ENCODE data around the gene ODF4.

Gene ODF4

GRCh38 chr17:8339540-8339939, at the start of gene ODF4:
Gene ODF4, plus strand, starts transcription at chr17:8339840. Its CDS starts 212 bp downstream, at chr17:8340052.
- no peak within 1 kb of the TSS for H3K4me3 ChIP-seq (replicated peaks in 1 of 2; ENCODE audit: low read depth in 2 of 2, low read length in 2 of 2)
- TF ChIP-seq CTCF (IDR thresholded peaks at IDR 0.05; ENCODE audit: low read depth, low read length), result no peak
- no peak for DNase-seq (ENCODE audit: low read depth in 2 of 2)

DNA sequence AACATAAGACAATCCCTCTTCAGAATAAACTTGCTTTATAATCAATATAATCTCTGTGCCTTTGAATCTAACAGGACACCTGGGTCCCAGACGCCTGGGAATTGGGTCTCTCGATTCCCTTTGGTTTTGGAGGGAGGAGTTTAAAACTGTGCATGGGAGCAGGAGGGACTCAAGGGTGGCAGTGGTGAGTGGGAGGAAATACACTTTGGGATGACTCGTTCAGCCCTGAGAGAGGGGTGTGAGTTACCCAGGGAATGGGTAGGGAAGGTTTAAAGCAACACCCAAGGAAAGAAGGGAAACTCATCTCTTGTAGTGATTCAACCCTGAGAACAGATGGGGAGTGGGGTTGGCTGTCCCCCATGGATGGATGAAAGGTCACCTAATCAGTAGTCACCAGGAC, 49.6 kb upstream of the ODF4 start:
- no peak overlapping the region for H3K4me3 ChIP-seq (replicated peaks in 1 of 2; ENCODE audit: low read depth in 2 of 2, low read length in 2 of 2)
- no peak for TF ChIP-seq CTCF (IDR thresholded peaks at IDR 0.05; ENCODE audit: low read depth, low read length)
- no peak for DNase-seq (ENCODE audit: low read depth in 2 of 2)

DNA sequence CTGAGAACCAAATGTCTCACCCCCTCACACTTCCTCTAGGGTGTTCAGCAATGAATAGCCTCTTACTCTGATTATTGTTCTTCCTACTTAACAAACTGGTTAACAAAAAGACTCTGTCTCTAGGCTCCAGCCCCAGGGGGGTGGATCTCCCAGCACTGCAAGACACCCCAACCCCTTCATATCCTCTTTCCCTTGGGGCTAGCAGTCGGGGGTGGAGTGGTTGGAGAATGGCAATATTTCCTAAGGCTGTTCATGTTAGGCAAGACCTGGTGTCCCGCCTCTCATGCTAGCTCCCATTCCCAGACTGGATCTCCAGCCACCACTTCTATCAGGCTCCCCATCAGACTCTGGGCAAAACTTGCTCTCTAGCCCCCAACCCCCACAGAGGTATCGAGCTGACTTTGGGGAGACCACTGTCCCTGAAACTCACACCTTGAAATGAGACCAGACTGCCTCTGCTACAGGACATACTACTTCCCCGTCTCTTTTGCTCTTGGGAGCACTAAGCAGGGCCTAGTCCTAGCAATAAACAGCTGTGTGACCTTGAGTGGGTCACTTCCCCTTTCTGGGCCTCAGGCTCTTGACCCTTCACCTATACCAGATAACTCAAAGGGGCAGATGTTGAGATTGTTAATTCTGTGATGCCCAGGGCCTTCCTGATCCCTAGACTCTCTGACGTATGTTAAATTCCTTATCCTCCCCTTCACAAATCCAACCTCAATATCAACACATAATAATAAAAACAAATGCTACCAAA, 46.8 kb upstream of the ODF4 start:
- no peak for DNase-seq (ENCODE audit: low read depth in 2 of 2)
- no peak overlapping the region for H3K4me3 ChIP-seq (replicated peaks in 1 of 2; ENCODE audit: low read depth in 2 of 2, low read length in 2 of 2)
- no peak for TF ChIP-seq CTCF (IDR thresholded peaks at IDR 0.05; ENCODE audit: low read depth, low read length)

DNA sequence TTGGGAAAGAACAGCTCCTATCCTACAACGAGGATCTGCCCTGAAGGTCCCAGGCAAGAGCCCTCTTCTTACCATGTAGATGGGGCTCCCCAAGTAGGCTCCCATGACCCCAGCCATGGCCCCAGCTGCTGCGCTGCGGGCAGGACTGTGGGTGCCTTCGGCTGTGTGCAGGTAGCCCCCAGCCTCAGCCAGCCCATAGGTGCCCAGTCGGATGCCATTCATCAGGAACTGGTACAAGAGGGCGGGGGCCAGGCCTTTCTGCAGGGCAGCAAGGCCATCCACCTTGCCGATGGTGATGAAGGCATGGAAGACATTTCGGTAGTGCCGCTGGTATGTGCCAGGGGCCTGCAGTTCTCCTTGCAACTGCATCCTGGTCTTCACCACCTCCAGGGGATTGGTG, 45.3 kb upstream of the ODF4 start:
- H3K4me3 ChIP-seq (replicated peaks in 1 of 2; ENCODE audit: low read depth in 2 of 2, low read length in 2 of 2), result no peak overlapping the region
- no peak for TF ChIP-seq CTCF (IDR thresholded peaks at IDR 0.05; ENCODE audit: low read depth, low read length)
- no peak for DNase-seq (ENCODE audit: low read depth in 2 of 2)

DNA sequence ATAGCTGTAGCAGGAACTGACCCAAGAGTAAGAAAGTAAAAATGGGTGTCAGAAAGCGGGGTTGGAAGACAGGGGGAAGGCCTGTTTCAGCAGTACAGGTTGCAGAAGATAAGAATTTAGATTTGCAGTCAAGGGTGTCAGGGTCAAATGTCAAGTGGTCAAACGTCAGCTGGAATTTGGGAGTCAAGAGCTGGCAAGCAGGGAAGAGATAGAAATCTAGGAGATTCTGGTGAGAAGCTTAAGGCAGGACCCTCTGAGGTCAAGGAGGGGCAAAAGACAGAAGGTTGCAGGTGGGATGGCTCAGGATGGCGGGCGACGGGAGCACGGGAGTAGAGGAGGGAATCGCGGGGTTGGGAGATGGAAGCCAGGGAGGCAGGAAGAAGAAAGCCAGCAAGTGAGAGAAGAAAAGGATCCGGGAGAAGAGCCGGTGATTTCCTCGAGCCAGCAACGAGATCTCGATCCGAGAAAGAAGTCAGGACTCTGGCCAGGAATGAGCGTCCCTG, 44.8 kb upstream of the ODF4 start:
- DNase-seq (ENCODE audit: low read depth in 2 of 2), result no peak
- peak overlapping the region; percentile 63 to 67 for H3K4me3 ChIP-seq (replicated peaks in 1 of 2; ENCODE audit: low read depth in 2 of 2, low read length in 2 of 2)
- TF ChIP-seq CTCF (IDR thresholded peaks at IDR 0.05; ENCODE audit: low read depth, low read length), result no peak

DNA sequence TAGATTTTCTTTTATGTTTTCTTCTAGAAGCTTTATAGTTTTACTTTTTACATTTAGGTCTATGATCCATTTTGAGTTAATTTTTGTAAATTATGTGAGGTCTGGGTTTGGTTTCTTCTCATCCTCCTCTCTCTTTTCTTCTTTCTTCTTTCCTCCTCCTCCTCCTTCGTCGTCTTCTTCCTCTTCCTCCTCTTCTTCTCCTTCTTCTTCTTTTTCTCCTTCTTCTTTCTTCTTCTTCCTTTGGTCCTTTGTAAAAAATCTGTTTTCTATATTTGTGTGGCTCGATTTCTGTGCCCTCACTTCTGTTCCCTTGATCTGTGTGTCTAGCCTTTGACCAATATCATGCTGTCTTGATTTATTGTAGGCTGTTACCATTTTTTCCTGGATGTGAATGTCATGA, 39.4 kb upstream of the ODF4 start:
- TF ChIP-seq CTCF (IDR thresholded peaks at IDR 0.05; ENCODE audit: low read depth, low read length), result no peak
- no peak for DNase-seq (ENCODE audit: low read depth in 2 of 2)
- no peak overlapping the region for H3K4me3 ChIP-seq (replicated peaks in 1 of 2; ENCODE audit: low read depth in 2 of 2, low read length in 2 of 2)

All from cardiac fibroblast (primary cell).